GM10266 (cell line): Measurements from ENCODE around the gene WBP2NL.

ENCODE experiments used
- DNase-seq: peaks from one replicate; pipeline ENCODE4 v3.0.0; 2012; ENCODE audit errors: extremely low spot score
- CTCF ChIP-seq: IDR thresholded peaks from 2 replicates; pipeline ENCODE4 v1.5.1; 2012; ENCODE audit warnings: mild to moderate bottlenecking, low read depth; ENCODE audit not compliant: control insufficient read depth, insufficient read depth; ENCODE audit errors: missing control alignments

WBP2NL gene

DNA sequence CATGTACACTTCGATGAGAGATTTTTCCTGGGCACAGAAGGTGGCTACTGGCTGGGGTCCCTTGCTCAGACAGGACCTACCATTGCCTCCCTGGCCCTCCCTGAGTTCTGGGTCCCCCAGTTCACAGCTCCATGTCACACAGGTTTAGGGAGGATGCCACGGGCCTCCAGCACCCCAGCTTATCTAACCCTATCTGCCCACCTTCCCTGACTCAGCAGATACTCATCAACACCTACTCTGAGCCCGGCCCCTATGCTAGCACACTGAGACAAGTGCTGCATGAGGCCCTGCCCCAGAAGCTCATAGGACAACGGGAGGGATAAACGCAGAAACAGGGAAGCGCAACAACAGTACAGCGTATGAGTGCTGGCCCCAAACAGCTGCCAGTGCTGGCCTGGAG is 62.5 kb downstream of the WBP2NL start:
- DNase-seq, result no peak
- TF ChIP-seq CTCF, result no peak

DNA sequence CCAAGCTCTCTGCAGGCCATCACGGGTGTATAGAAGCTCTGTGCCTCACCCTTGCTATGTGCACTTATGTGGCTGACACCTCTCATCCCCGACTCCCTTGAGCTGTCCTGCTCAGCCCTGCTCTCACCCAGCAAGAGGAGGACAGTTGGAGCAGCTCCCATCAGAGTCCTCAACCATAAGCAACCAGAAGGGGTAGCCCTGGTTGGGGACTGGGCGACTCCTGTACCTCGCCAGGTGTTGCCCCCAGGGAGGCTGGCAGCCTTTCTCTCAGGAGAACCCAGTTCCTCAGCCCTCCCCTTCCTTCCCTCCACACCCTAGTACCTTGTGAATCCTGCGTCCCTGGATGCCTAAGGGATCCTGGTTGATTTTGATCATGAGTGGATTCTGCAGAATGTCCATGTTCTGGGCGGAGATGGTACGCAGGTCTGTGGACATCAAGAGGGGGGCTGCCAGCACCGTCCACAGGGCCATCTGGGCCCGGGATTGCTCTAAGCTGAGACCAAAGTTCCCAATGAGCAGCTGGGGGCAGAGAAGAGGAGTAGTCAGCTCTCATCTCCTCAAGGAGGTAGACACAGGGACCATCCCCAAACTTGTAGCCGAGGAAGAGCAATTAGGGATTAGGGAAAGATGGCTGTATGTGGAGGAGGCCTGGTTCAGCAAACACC is 64.0 kb downstream of the WBP2NL start:
- TF ChIP-seq CTCF, result no peak
- DNase-seq, result no peak

DNA sequence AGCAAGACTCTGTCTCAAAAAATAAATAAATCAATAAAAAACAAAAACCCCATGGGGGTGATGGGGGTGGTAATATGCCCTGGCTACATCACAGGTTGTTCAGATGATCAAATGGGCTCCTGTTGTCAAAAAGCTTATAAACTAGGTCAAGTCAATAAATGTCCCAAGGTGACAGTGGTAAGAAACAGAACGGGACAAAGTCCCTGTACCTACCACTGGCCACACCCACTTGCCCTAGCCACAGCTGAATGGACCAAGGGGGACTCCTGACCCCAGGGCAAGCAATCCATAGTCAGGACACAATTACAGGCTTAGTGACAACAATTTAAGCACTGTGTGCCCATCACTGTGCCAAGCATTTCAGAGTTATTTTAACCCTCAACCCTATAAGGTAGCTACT is 66.0 kb downstream of the WBP2NL start:
- no peak for TF ChIP-seq CTCF
- DNase-seq, result no peak

GRCh38 chr22:42065438-42066125 is 67.0 kb downstream of the WBP2NL start:
- no peak for TF ChIP-seq CTCF
- no peak for DNase-seq

- DNase-seq, result no peak
- TF ChIP-seq CTCF, result no peak
Measured at GRCh38 chr22:42066126-42066761, 67.7 kb downstream of the WBP2NL start.

GRCh38 chr22:42066937-42067336 is 68.3 kb downstream of the WBP2NL start:
- no peak for DNase-seq
- no peak for TF ChIP-seq CTCF
